Panc1 (cell line): ENCODE results near the gene SLC39A10.

Experiments
- CTCF ChIP-seq: fragments of 450-650 bp; IDR thresholded peaks from 2 replicates; pipeline ENCODE4 v1.5.1; 2017; ENCODE audit warnings: mild to moderate bottlenecking
- POLR2AphosphoS5 ChIP-seq: IDR thresholded peaks from 2 replicates; pipeline ENCODE4 v1.6.1; 2012; ENCODE audit warnings: mild to moderate bottlenecking, low read depth, low read length, moderate library complexity
- REST ChIP-seq, 2 experiments: IDR thresholded peaks; 2 replicates each; pipeline ENCODE4 v1.6.1; 2011 to 2012; ENCODE audit warnings: low read depth in 2 of 2, control low read depth in 1 of 2, low read length in 1 of 2, mild to moderate bottlenecking in 1 of 2, moderate library complexity in 1 of 2; ENCODE audit not compliant: insufficient read depth in 1 of 2
- SIN3A ChIP-seq: IDR thresholded peaks from 2 replicates; pipeline ENCODE4 v1.6.1; 2012; ENCODE audit warnings: low read depth, mild to moderate bottlenecking, low read length, moderate library complexity, borderline replicate concordance; ENCODE audit not compliant: insufficient read depth

GRCh38 chr2:195682077-195682476 is 25.1 kb downstream of the SLC39A10 start:
- TF ChIP-seq CTCF (no peak), POLR2AphosphoS5 (no peak), REST (IDR thresholded peaks at IDR 0.05; ENCODE audit: insufficient read depth in 1 of 2, low read depth in 2 of 2, low read length in 1 of 2) (no peak), SIN3A (no peak)
